Measurements from ENCODE around the gene TNFRSF9. TPM values are rescaled to one million over a fixed set of nuclear protein-coding genes. Genes with fewer than 3 reads are reported as not detected.
A peak's percentile ranks its signal among the peaks of the same experiment; 100 is the strongest.

Gene TNFRSF9
- total and polyA plus RNA-seq, 2 donors from 2014 or later, result 0.54 TPM; not detected in 1

- DNase-seq, result peak in 1 of 5 donors; percentile 36
- H3K36me3 ChIP-seq (ENCODE audit: control insufficient read depth in 2 of 3, insufficient read depth in 3 of 3, low read length in 3 of 3), result peaks cover 7 to 55% (median 37%) of the 10 kb centered on the region in 3 donors
- no peak overlapping the region for H3K4me3 ChIP-seq (ENCODE audit: low read length in 3 of 3)
- peaks cover 0 to 3% (median 0%) of the 10 kb centered on the region in 3 donors for H3K4me1 ChIP-seq (ENCODE audit: control insufficient read depth in 2 of 3, insufficient read depth in 2 of 3, low read depth in 1 of 3, low read length in 3 of 3)
- H3K9ac ChIP-seq (ENCODE audit: low read length in 3 of 3), result no peak overlapping the region
- H3K27me3 ChIP-seq (ENCODE audit: control insufficient read depth, insufficient read depth, low read length), result no peaks in the 10 kb centered on the region
- intact Hi-C loops (cut with DNase I), result loop anchor here (10.0 kb wide), 1 partner anchor 332 kb away; the partner anchor contains the start of gene SLC45A1
- TF ChIP-seq CTCF (IDR thresholded peaks at IDR 0.05; ENCODE audit: borderline replicate concordance, extremely low read depth, insufficient read depth), result no peak
- no peaks in the 10 kb centered on the region for H3K9me3 ChIP-seq (ENCODE audit: control insufficient read depth in 2 of 3, insufficient read depth in 1 of 3, low read length in 3 of 3)
- FAIRE-seq, result no peak
- no peak overlapping the region for H3K27ac ChIP-seq (ENCODE audit: low read depth in 2 of 2, low read length in 2 of 2)
Measured at GRCh38 chr1:7983086-7983778, 42.6 kb upstream of the TNFRSF9 start.

GRCh38 chr1:7980984-7981383 lies 40.3 kb upstream of the TNFRSF9 start:
- no peaks in the 10 kb centered on the region for H3K9me3 ChIP-seq (ENCODE audit: control insufficient read depth in 2 of 3, insufficient read depth in 1 of 3, low read length in 3 of 3)
- FAIRE-seq (no peak), DNase-seq (no peak)
- no peak overlapping the region for H3K9ac ChIP-seq (ENCODE audit: low read length in 3 of 3)
- peaks cover 7 to 53% (median 37%) of the 10 kb centered on the region in 3 donors for H3K36me3 ChIP-seq (ENCODE audit: control insufficient read depth in 2 of 3, insufficient read depth in 3 of 3, low read length in 3 of 3)
- intact Hi-C loops (cut with DNase I), result loop anchor here (10.0 kb wide), 1 partner anchor 334 kb away; the partner anchor contains the start of gene SLC45A1
- H3K4me3 ChIP-seq (ENCODE audit: low read length in 3 of 3), result no peak overlapping the region
- no peak overlapping the region for H3K27ac ChIP-seq (ENCODE audit: low read depth in 2 of 2, low read length in 2 of 2)
- no peaks in the 10 kb centered on the region for H3K27me3 ChIP-seq (ENCODE audit: control insufficient read depth, insufficient read depth, low read length)
- peaks cover 0 to 3% (median 0%) of the 10 kb centered on the region in 3 donors for H3K4me1 ChIP-seq (ENCODE audit: control insufficient read depth in 2 of 3, insufficient read depth in 2 of 3, low read depth in 1 of 3, low read length in 3 of 3)
- TF ChIP-seq CTCF (IDR thresholded peaks at IDR 0.05; ENCODE audit: borderline replicate concordance, extremely low read depth, insufficient read depth), result no peak

- DNase-seq (peak; percentile 83 to 88 (median 83)), FAIRE-seq (no peak)
- Histone ChIP-seq H3K9me3 (ENCODE audit: control insufficient read depth in 2 of 3, insufficient read depth in 1 of 3, low read length in 3 of 3) (no peaks in the 10 kb centered on the region), H3K27ac (ENCODE audit: low read depth in 2 of 2, low read length in 2 of 2) (no peak overlapping the region), H3K9ac (ENCODE audit: low read length in 3 of 3) (no peak overlapping the region), H3K27me3 (ENCODE audit: control insufficient read depth, insufficient read depth, low read length) (no peaks in the 10 kb centered on the region), H3K36me3 (ENCODE audit: control insufficient read depth in 2 of 3, insufficient read depth in 3 of 3, low read length in 3 of 3) (peaks cover 4 to 28% (median 22%) of the 10 kb centered on the region in 3 donors), H3K4me3 (ENCODE audit: low read length in 3 of 3) (no peak overlapping the region), H3K4me1 (ENCODE audit: control insufficient read depth in 2 of 3, insufficient read depth in 2 of 3, low read depth in 1 of 3, low read length in 3 of 3) (peaks cover 0 to under 1% (median 0%) of the 10 kb centered on the region in 3 donors)
- intact Hi-C loops (cut with DNase I), result no loop called here
- peak; percentile 91 for TF ChIP-seq CTCF (IDR thresholded peaks at IDR 0.05; ENCODE audit: borderline replicate concordance, extremely low read depth, insufficient read depth)
Measured at GRCh38 chr1:7975212-7975865, 34.7 kb upstream of the TNFRSF9 start.
